ENCODE data around the gene DLG2. TPM values are rescaled to one million over a fixed set of nuclear protein-coding genes. Genes with fewer than 3 reads are reported as not detected.

Gene DLG2
- total RNA-seq, 1 experiment from 2014 or later, result 17.5 TPM

DNA sequence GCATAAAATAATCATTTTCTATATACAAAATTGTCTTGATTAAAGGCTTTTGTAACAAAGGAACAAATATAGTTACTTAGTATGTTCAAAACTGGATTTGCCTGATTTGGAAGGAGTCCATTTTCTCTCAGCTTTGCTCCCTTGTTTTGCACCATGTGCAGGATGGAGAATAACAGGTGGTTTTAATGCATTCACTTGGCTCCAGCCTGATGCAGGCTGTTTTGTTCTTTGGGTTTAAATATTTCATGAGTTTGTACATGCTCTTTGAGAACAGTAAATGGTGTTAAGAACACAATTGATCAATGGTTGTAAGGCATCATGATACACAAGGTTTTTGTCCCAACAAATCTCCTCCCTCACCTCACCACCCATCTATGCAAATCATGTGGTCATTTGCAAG, 1454.1 kb downstream of the DLG2 start:
- no peaks in the 10 kb centered on the region for H3K27me3 Mint-ChIP-seq (ENCODE audit: low read depth)
- no peaks in the 10 kb centered on the region for H3K36me3 Mint-ChIP-seq
- H3K9me3 Mint-ChIP-seq, result peaks cover 6% of the 10 kb centered on the region
- CTCF ChIA-PET, result no interaction called here
- H3K4me3 Mint-ChIP-seq, result no peak overlapping the region
- peaks cover 8% of the 10 kb centered on the region for H3K4me1 Mint-ChIP-seq
- no peak for DNase-seq (ENCODE audit: low spot score)
- H3K27ac Mint-ChIP-seq, result no peak overlapping the region
- POLR2A ChIA-PET, result interaction anchor here (0.6 kb wide), 1 partner anchor 28 kb away, joined by 3 read pairs; no protein-coding TSS in a partner anchor
- ATAC-seq, result no peak
- TF ChIP-seq, protein P1, sequence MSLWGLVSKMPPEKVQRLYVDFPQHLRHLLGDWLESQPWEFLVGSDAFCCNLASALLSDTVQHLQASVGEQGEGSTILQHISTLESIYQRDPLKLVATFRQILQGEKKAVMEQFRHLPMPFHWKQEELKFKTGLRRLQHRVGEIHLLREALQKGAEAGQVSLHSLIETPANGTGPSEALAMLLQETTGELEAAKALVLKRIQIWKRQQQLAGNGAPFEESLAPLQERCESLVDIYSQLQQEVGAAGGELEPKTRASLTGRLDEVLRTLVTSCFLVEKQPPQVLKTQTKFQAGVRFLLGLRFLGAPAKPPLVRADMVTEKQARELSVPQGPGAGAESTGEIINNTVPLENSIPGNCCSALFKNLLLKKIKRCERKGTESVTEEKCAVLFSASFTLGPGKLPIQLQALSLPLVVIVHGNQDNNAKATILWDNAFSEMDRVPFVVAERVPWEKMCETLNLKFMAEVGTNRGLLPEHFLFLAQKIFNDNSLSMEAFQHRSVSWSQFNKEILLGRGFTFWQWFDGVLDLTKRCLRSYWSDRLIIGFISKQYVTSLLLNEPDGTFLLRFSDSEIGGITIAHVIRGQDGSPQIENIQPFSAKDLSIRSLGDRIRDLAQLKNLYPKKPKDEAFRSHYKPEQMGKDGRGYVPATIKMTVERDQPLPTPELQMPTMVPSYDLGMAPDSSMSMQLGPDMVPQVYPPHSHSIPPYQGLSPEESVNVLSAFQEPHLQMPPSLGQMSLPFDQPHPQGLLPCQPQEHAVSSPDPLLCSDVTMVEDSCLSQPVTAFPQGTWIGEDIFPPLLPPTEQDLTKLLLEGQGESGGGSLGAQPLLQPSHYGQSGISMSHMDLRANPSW (CRISPR knock-in tag; conservative IDR thresholded peaks at IDR 0.05; ENCODE audit: low read depth), result no peak
- no peak for TF ChIP-seq NR1H2 (CRISPR knock-in tag; IDR thresholded peaks at IDR 0.05)
- TF ChIP-seq, protein P2, sequence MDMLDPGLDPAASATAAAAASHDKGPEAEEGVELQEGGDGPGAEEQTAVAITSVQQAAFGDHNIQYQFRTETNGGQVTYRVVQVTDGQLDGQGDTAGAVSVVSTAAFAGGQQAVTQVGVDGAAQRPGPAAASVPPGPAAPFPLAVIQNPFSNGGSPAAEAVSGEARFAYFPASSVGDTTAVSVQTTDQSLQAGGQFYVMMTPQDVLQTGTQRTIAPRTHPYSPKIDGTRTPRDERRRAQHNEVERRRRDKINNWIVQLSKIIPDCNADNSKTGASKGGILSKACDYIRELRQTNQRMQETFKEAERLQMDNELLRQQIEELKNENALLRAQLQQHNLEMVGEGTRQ (CRISPR knock-in tag; IDR thresholded peaks at IDR 0.05), result no peak
- TF ChIP-seq, protein P3, sequence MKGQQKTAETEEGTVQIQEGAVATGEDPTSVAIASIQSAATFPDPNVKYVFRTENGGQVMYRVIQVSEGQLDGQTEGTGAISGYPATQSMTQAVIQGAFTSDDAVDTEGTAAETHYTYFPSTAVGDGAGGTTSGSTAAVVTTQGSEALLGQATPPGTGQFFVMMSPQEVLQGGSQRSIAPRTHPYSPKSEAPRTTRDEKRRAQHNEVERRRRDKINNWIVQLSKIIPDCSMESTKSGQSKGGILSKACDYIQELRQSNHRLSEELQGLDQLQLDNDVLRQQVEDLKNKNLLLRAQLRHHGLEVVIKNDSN (CRISPR knock-in tag; IDR thresholded peaks at IDR 0.05), result no peak
- no peak for TF ChIP-seq ZNF416 (CRISPR knock-in tag; IDR thresholded peaks at IDR 0.05)
- TF ChIP-seq, protein P4, sequence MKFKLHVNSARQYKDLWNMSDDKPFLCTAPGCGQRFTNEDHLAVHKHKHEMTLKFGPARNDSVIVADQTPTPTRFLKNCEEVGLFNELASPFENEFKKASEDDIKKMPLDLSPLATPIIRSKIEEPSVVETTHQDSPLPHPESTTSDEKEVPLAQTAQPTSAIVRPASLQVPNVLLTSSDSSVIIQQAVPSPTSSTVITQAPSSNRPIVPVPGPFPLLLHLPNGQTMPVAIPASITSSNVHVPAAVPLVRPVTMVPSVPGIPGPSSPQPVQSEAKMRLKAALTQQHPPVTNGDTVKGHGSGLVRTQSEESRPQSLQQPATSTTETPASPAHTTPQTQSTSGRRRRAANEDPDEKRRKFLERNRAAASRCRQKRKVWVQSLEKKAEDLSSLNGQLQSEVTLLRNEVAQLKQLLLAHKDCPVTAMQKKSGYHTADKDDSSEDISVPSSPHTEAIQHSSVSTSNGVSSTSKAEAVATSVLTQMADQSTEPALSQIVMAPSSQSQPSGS (CRISPR knock-in tag; IDR thresholded peaks at IDR 0.05; ENCODE audit: borderline replicate concordance, low read depth), result no peak
- TF ChIP-seq GRHL2 (CRISPR knock-in tag; IDR thresholded peaks at IDR 0.05; ENCODE audit: insufficient replicate concordance, severe bottlenecking), result no peak
- TF ChIP-seq ZNF219 (CRISPR knock-in tag; IDR thresholded peaks at IDR 0.05; ENCODE audit: borderline replicate concordance), result no peak
- TF ChIP-seq, protein P5, sequence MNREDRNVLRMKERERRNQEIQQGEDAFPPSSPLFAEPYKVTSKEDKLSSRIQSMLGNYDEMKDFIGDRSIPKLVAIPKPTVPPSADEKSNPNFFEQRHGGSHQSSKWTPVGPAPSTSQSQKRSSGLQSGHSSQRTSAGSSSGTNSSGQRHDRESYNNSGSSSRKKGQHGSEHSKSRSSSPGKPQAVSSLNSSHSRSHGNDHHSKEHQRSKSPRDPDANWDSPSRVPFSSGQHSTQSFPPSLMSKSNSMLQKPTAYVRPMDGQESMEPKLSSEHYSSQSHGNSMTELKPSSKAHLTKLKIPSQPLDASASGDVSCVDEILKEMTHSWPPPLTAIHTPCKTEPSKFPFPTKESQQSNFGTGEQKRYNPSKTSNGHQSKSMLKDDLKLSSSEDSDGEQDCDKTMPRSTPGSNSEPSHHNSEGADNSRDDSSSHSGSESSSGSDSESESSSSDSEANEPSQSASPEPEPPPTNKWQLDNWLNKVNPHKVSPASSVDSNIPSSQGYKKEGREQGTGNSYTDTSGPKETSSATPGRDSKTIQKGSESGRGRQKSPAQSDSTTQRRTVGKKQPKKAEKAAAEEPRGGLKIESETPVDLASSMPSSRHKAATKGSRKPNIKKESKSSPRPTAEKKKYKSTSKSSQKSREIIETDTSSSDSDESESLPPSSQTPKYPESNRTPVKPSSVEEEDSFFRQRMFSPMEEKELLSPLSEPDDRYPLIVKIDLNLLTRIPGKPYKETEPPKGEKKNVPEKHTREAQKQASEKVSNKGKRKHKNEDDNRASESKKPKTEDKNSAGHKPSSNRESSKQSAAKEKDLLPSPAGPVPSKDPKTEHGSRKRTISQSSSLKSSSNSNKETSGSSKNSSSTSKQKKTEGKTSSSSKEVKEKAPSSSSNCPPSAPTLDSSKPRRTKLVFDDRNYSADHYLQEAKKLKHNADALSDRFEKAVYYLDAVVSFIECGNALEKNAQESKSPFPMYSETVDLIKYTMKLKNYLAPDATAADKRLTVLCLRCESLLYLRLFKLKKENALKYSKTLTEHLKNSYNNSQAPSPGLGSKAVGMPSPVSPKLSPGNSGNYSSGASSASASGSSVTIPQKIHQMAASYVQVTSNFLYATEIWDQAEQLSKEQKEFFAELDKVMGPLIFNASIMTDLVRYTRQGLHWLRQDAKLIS (CRISPR knock-in tag; IDR thresholded peaks at IDR 0.05; ENCODE audit: borderline replicate concordance), result no peak
- TF ChIP-seq RORB (CRISPR knock-in tag; IDR thresholded peaks at IDR 0.05), result no peak
- TF ChIP-seq NR3C1 (CRISPR knock-in tag; conservative IDR thresholded peaks at IDR 0.05; ENCODE audit: low read depth), result no peak
- TF ChIP-seq NR2C2 (CRISPR knock-in tag; IDR thresholded peaks at IDR 0.05), result no peak
- TF ChIP-seq, protein P6, sequence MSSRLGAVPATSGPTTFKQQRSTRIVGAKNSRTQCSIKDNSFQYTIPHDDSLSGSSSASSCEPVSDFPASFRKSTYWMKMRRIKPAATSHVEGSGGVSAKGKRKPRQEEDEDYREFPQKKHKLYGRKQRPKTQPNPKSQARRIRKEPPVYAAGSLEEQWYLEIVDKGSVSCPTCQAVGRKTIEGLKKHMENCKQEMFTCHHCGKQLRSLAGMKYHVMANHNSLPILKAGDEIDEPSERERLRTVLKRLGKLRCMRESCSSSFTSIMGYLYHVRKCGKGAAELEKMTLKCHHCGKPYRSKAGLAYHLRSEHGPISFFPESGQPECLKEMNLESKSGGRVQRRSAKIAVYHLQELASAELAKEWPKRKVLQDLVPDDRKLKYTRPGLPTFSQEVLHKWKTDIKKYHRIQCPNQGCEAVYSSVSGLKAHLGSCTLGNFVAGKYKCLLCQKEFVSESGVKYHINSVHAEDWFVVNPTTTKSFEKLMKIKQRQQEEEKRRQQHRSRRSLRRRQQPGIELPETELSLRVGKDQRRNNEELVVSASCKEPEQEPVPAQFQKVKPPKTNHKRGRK (CRISPR knock-in tag; IDR thresholded peaks at IDR 0.05; ENCODE audit: borderline replicate concordance), result no peak
- TF ChIP-seq, protein P7, sequence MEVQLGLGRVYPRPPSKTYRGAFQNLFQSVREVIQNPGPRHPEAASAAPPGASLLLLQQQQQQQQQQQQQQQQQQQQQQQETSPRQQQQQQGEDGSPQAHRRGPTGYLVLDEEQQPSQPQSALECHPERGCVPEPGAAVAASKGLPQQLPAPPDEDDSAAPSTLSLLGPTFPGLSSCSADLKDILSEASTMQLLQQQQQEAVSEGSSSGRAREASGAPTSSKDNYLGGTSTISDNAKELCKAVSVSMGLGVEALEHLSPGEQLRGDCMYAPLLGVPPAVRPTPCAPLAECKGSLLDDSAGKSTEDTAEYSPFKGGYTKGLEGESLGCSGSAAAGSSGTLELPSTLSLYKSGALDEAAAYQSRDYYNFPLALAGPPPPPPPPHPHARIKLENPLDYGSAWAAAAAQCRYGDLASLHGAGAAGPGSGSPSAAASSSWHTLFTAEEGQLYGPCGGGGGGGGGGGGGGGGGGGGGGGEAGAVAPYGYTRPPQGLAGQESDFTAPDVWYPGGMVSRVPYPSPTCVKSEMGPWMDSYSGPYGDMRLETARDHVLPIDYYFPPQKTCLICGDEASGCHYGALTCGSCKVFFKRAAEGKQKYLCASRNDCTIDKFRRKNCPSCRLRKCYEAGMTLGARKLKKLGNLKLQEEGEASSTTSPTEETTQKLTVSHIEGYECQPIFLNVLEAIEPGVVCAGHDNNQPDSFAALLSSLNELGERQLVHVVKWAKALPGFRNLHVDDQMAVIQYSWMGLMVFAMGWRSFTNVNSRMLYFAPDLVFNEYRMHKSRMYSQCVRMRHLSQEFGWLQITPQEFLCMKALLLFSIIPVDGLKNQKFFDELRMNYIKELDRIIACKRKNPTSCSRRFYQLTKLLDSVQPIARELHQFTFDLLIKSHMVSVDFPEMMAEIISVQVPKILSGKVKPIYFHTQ (CRISPR knock-in tag; IDR thresholded peaks at IDR 0.05), result no peak
- no peak for TF ChIP-seq ZNF671 (CRISPR knock-in tag; IDR thresholded peaks at IDR 0.05)
- TF ChIP-seq SOX15 (CRISPR knock-in tag; IDR thresholded peaks at IDR 0.05), result no peak
- TF ChIP-seq, protein P8, sequence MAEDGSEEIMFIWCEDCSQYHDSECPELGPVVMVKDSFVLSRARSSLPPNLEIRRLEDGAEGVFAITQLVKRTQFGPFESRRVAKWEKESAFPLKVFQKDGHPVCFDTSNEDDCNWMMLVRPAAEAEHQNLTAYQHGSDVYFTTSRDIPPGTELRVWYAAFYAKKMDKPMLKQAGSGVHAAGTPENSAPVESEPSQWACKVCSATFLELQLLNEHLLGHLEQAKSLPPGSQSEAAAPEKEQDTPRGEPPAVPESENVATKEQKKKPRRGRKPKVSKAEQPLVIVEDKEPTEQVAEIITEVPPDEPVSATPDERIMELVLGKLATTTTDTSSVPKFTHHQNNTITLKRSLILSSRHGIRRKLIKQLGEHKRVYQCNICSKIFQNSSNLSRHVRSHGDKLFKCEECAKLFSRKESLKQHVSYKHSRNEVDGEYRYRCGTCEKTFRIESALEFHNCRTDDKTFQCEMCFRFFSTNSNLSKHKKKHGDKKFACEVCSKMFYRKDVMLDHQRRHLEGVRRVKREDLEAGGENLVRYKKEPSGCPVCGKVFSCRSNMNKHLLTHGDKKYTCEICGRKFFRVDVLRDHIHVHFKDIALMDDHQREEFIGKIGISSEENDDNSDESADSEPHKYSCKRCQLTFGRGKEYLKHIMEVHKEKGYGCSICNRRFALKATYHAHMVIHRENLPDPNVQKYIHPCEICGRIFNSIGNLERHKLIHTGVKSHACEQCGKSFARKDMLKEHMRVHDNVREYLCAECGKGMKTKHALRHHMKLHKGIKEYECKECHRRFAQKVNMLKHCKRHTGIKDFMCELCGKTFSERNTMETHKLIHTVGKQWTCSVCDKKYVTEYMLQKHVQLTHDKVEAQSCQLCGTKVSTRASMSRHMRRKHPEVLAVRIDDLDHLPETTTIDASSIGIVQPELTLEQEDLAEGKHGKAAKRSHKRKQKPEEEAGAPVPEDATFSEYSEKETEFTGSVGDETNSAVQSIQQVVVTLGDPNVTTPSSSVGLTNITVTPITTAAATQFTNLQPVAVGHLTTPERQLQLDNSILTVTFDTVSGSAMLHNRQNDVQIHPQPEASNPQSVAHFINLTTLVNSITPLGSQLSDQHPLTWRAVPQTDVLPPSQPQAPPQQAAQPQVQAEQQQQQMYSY (CRISPR knock-in tag; IDR thresholded peaks at IDR 0.05), result no peak
- TF ChIP-seq, protein P9, sequence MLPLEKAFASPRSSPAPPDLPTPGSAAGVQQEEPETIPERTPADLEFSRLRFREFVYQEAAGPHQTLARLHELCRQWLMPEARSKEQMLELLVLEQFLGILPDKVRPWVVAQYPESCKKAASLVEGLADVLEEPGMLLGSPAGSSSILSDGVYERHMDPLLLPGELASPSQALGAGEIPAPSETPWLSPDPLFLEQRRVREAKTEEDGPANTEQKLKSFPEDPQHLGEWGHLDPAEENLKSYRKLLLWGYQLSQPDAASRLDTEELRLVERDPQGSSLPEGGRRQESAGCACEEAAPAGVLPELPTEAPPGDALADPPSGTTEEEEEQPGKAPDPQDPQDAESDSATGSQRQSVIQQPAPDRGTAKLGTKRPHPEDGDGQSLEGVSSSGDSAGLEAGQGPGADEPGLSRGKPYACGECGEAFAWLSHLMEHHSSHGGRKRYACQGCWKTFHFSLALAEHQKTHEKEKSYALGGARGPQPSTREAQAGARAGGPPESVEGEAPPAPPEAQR (CRISPR knock-in tag; IDR thresholded peaks at IDR 0.05), result no peak

Measured in WTC11 (cell line).